ENCODE results near the gene FLNB. TPM values are rescaled to one million over a fixed set of nuclear protein-coding genes. Genes with fewer than 3 reads are reported as not detected.

The FLNB gene
- total RNA-seq, 1 experiment from 2014 or later: 83.4 TPM

DNA sequence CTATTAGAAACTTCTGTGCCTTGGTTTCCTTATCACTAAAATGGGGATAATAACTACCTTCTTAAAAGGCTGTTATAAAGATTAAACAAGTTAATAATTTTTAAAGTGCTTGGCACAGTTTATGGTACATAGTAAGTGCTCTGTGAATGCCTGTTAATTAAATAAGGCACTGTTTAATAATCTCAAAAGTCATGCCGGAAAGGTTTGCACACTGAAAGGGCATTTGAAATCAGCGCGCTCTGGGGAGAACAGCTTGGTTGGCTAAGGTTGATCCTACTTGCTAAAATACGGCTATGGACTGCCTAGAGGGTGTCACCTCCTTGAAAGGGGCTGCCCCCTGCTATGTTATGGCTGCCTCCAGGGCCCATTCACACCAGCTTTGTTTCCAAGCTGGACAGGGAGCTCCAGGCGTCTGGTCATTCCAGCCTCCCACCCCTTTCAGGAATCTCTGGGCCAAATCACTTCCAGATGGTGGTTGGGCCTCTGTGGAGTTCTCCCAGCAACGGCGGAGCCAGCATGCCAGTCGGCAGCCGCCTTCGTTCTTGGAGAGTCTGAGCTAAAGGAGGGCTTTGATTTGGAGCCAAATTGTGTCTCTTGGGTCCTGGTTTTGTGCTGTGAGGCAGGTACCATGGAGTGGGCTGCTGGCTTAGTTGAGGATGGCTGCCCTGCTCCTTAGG lies 5.9 kb downstream of the FLNB start:
- no CpG with 5 or more reads among the region's 10 CpGs for WGBS (ENCODE audit: extremely low coverage, insufficient read length, low lambda C conversion rate)
- Histone ChIP-seq H3K79me2 (ENCODE audit: insufficient read depth, low read length) (peaks cover 56% of the 10 kb centered on the region; the same call in 1 of the 2 replicates), H3K14ac (ENCODE audit: insufficient read depth, low read length) (no peak overlapping the region), H3K9me3 (ENCODE audit: control insufficient read depth, low read depth, low read length) (no peaks in the 10 kb centered on the region), H3K79me1 (ENCODE audit: insufficient read depth, low read depth, low read length, poor library complexity, severe bottlenecking) (peaks cover 2% of the 10 kb centered on the region), H2AFZ (ENCODE audit: low read length) (no peak overlapping the region), H2BK20ac (ENCODE audit: low read depth, low read length, poor library complexity, severe bottlenecking) (no peak overlapping the region), H2AK5ac (ENCODE audit: insufficient read length, low read length) (no peak overlapping the region), H3K18ac (ENCODE audit: insufficient read length, low read depth, low read length) (no peak overlapping the region), H3K9ac (ENCODE audit: extremely low read depth, insufficient read length, low read length) (no peak overlapping the region), H4K20me1 (ENCODE audit: control insufficient read depth, insufficient read depth, insufficient read length) (no peaks in the 10 kb centered on the region), H2BK12ac (ENCODE audit: insufficient read length, low read depth, low read length) (no peak overlapping the region), H3K23me2 (ENCODE audit: insufficient read length, low read depth, low read length, poor library complexity, severe bottlenecking) (peaks cover 11% of the 10 kb centered on the region), H2BK120ac (ENCODE audit: low read depth, low read length, poor library complexity, severe bottlenecking) (no peak overlapping the region), H4K5ac (ENCODE audit: insufficient read length, low read depth, low read length) (no peak overlapping the region), H2BK15ac (ENCODE audit: low read depth, low read length) (no peak overlapping the region), H2BK5ac (ENCODE audit: insufficient read length, low read length) (no peak overlapping the region), H3K56ac (ENCODE audit: insufficient read length, low read depth, low read length) (no peak overlapping the region), H3K23ac (ENCODE audit: insufficient read length, low read depth, low read length) (no peak overlapping the region), H3K4me2 (ENCODE audit: insufficient read depth, insufficient read length, low read length) (no peak overlapping the region), H3K4me1 (ENCODE audit: insufficient read depth, low read length) (peaks cover 16% of the 10 kb centered on the region; the same call in 1 of the 2 replicates), H3T11ph (ENCODE audit: low read length) (no peak overlapping the region), H4K8ac (replicated peaks; ENCODE audit: insufficient read length, low read depth, low read length) (no peak overlapping the region), H3K4ac (ENCODE audit: low read depth, low read length) (no peak overlapping the region), H3K27me3 (ENCODE audit: insufficient read depth, low read length) (no peaks in the 10 kb centered on the region), H3K27ac (ENCODE audit: insufficient read length, low read depth, low read length) (no peak overlapping the region), H4K91ac (ENCODE audit: insufficient read length, low read depth, low read length) (no peak overlapping the region)
- peak overlapping the region in 1 of 3 experiments; percentile 64; a peak in 2 of 7 replicates for H3K27ac Mint-ChIP-seq
- DNase-seq: no peak
- peaks cover 0 to 3% (median 0%) of the 10 kb centered on the region in 3 experiments; a peak in 2 of 7 replicates for H3K36me3 Mint-ChIP-seq (ENCODE audit: insufficient read depth in 1 of 3, low read depth in 3 of 3)
- no peak overlapping the region for H3K4me3 Mint-ChIP-seq
- no peaks in the 10 kb centered on the region for H3K27me3 Mint-ChIP-seq (ENCODE audit: low read depth)
- TF ChIP-seq, protein P1, sequence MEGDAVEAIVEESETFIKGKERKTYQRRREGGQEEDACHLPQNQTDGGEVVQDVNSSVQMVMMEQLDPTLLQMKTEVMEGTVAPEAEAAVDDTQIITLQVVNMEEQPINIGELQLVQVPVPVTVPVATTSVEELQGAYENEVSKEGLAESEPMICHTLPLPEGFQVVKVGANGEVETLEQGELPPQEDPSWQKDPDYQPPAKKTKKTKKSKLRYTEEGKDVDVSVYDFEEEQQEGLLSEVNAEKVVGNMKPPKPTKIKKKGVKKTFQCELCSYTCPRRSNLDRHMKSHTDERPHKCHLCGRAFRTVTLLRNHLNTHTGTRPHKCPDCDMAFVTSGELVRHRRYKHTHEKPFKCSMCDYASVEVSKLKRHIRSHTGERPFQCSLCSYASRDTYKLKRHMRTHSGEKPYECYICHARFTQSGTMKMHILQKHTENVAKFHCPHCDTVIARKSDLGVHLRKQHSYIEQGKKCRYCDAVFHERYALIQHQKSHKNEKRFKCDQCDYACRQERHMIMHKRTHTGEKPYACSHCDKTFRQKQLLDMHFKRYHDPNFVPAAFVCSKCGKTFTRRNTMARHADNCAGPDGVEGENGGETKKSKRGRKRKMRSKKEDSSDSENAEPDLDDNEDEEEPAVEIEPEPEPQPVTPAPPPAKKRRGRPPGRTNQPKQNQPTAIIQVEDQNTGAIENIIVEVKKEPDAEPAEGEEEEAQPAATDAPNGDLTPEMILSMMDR (conservative IDR thresholded peaks at IDR 0.05): no peak
- no peaks in the 10 kb centered on the region; a peak in 1 of 5 replicates for H3K9me3 Mint-ChIP-seq
- peaks cover 57 to 58% of the 10 kb centered on the region in 2 experiments for H3K4me1 Mint-ChIP-seq

All from H9 (cell line).